ENCODE measurements around the gene SERPINA3.

SERPINA3 gene

DNA sequence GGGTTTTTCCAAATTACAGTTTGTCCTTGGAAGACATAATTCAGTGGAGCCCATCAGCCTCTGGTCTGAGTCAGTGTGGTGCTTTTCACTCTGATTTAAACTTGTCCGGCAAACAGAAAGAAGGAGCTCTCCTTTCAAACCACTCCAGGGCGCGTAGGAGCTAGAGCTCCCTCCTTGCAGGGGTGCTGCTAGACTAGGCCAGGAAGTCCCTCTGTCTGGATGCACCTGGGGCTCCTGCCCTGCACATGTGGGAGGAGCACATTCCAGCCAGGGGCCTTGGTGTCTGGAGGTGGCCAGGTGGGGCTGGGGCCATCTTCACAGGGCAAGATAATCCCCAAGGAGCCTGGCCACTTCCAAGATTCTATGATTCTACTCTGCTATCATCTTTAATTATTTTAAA, 3.1 kb downstream of the SERPINA3 start:
- no peak for DNase-seq

GRCh38 chr14:94615823-94616570, 3.8 kb downstream of the SERPINA3 start:
- no peak for DNase-seq

DNA sequence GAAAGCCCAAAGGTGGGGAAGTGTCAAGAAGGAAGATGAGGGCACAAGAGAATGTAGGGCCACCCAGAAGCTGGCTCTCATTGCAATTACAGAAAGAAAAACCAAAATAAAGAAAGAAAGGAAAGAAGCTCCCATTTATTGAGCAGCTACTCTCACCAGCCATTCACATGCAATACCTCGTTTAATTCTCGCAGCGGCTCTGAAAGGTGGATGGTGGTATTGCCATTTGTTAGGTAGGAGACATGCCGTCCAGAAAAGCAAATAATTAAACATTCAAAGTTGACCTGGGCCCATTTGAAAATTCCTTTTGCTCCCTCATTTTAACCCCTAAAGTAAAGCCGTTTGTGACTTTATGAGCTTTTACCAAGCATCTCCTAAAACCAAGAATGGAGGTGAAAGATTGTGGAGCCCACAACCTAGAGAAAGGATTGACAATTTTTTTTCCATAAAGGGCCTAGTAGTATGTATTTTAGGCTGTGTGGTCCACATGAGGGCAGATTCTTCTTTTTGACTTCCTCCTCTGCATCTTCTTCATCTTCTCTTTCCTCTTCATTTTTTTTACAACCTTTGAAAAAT, 5.3 kb downstream of the SERPINA3 start:
- no peak for DNase-seq

- DNase-seq, result no peak
These were observed 6.0 kb downstream of the SERPINA3 start for GRCh38 chr14:94617988-94618822.

DNA sequence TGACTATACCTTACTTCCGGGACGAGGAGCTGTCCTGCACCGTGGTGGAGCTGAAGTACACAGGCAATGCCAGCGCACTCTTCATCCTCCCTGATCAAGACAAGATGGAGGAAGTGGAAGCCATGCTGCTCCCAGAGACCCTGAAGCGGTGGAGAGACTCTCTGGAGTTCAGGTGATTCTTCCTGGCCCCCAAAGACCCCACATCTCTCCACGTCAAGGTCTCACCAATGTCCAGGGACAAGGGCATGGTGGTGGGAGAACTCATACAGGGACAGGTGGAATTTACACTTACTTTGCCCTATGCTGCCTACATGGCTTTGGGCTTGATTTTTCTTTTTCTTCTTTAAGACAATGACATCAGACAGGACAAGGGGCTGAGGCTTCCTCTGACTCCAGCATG, 7.1 kb downstream of the SERPINA3 start:
- DNase-seq, result no peak

GRCh38 chr14:94620597-94620996, 8.4 kb downstream of the SERPINA3 start:
- DNase-seq, result no peak

- no peak for DNase-seq
These were observed 9.4 kb downstream of the SERPINA3 start for GRCh38 chr14:94621358-94622134.

GRCh38 chr14:94622653-94623421, 10.6 kb downstream of the SERPINA3 start:
- no peak for DNase-seq

DNA sequence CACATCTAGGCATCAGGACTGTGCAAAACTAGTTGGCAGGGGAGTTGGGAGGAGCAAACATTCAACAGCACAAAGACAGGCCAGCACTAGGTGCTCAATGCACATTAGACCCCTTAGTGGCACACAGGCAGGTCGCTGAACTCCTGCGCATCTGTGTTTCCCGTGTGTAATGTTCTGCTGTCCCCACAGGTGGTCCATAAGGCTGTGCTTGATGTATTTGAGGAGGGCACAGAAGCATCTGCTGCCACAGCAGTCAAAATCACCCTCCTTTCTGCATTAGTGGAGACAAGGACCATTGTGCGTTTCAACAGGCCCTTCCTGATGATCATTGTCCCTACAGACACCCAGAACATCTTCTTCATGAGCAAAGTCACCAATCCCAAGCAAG, 11.2 kb downstream of the SERPINA3 start:
- no peak for DNase-seq

DNA sequence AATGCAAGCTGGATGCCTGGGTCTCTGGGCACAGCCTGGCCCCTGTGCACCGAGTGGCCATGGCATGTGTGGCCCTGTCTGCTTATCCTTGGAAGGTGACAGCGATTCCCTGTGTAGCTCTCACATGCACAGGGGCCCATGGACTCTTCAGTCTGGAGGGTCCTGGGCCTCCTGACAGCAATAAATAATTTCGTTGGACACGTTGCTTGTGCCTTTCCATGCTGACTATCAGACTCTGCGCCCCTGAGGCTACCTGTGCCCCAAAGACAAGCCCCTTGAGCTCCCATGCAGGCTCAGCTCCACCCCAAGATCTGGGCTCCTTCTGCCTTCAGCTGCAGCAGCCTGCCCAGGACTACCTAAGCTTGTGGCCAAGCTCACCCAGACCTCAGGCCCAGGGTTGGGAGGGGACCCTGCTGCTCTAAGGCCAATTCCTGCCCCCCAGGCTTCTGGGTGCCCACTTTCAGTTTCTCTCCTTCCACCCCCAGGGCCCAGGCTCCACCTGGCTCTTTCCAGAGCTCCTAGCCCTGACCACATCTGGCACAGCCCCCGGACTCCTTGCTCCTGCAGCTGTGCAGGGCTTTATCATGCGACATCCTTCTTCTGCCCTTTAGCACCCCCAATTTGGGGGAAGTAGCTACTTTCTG, 11.8 kb downstream of the SERPINA3 start:
- no peak for DNase-seq

- no peak for DNase-seq
These were observed 12.6 kb downstream of the SERPINA3 start for GRCh38 chr14:94624537-94625352.

- no peak for DNase-seq
These were observed 13.1 kb downstream of the SERPINA3 start for GRCh38 chr14:94625353-94625635.

GRCh38 chr14:94628578-94628977, 16.4 kb downstream of the SERPINA3 start:
- DNase-seq, result no peak

- no peak for DNase-seq
These were observed 18.2 kb downstream of the SERPINA3 start for GRCh38 chr14:94630396-94630795.

DNA sequence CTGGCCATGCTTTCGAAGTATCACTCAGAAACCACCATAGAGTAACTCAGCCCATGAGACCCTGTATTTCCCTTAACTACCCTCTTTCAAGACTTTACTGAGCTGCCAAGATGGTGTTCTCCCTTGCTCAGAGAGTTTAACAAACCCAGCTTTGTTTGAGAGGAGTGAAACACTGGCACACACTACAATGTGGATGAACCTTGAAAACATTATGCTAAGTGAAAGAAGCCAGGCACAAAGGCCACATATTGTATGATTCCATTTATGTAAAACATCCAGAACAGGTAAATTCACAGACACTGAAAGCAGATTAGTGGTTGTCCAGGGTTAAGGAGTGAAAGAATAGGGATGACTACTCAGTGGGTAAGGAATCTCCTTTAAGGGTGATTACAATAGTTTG, 18.9 kb downstream of the SERPINA3 start:
- DNase-seq, result no peak

GRCh38 chr14:94631536-94632304, 19.5 kb downstream of the SERPINA3 start:
- no peak for DNase-seq

GRCh38 chr14:94632305-94632590, 20.1 kb downstream of the SERPINA3 start:
- no peak for DNase-seq

DNA sequence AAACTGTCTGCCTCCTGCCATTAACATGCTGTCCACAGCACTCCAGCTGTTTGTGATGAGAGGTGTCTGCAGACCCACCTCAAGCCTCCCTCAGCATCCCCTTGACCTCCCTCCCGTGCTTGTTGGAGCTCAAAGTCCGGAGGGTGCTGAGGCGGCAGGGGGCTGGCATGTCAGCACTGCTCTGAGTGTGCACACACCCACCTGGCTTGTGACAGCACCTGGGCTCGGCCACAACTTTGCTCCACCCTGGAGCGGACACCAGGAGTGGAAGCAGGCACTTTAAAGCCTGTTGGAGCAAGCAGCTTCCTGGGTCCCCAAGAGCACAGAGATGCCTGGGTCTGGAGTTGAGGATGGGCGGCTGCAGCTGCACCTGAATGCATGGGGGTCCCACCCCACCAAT, 20.9 kb downstream of the SERPINA3 start:
- no peak for DNase-seq

DNA sequence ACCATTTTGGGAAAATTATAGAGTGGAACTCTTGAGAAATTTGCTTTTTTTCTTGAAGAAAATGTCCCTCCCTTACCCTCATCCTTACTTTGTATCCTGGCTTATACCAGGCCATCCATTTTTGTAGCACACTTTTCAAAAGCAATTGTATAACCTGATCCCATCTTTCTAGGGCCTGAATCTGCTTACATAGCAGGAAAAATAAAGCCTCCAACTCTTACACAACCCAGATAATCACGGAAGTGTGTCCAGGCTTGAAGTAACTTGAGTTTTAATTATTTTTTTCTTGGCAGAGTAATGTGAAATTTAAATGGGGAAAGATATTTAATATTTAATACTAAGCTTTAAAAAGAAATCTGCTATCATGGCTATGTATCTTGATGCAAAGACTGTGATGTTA, 23.0 kb downstream of the SERPINA3 start:
- no peak for DNase-seq

DNA sequence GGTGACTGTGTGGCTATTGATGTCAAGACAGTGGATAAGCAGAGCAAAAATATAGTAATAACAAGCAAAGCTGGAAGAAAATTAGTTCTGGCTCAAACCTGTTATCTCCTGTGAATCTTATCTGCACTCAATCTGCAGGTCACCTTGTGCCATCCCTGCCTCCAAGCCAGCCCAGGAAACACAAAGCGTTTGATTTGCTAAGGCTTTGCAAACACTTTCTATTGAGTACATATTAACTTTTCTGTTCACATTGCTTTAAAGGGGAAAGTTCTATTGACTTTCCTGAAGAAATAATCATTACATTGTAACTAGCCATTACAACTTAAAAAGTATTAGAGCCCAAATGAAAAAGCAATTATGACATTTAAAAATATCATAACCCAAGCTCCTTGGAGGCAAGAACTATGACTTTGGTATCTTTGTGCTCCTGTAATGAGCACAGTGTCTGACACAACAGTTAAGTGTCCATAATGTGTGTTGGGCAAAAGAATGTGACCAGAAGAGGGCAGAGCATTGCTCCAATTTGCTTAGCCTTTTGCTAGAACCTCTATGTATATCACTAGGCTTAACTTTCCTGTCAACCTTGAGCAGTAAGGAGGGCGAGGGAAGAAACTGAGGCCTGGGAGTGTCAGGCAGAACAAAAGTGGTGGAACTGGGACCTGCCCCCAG, 24.7 kb downstream of the SERPINA3 start:
- DNase-seq, result no peak

All from stimulated activated CD4-positive, alpha-beta T cell treated with anti-CD3 and anti-CD28 coated beads, Interleukin-1b, Interleukin-23, amount 100 ng/mL, for 48 hours (primary cell).